Heart left ventricle (tissue), 13 donors: ENCODE data around the gene RPGRIP1L.

ENCODE experiments used
- POLR2A ChIP-seq, 2 donors: fragments of 450-650 bp; IDR thresholded peaks; one replicate each; pipeline ENCODE4 v1.6.1; 2017; ENCODE audit warnings: antibody characterized with exemption in 2 of 2, mild to moderate bottlenecking in 2 of 2, moderate library complexity in 2 of 2
- TF ChIP-seq, protein P1 (sequence below), 12 donors: fragments of 200-600 bp; sonication (generic) in 4 of 12; IDR thresholded peaks; one replicate each; pipeline versions ENCODE4 v1.5.0 to v1.8.0; 2018 to 2022; ENCODE audit warnings: antibody characterized with exemption in 12 of 12, mild to moderate bottlenecking in 5 of 12
- donor health status: ischemic (EF 13 %, LVEDD 7.1; RV severe dilation, severe dysfunction).
- donor health status: DM: no; HTN: yes; CAD: no.
- donor health status: DM: no; HTN: no; CAD: no.
- donor health status: ischemic (EF 25% LVEDD 6.9; RV normal size, moderate dysfunction).
- donor health status: ischemic (EF 25% LVEDD 5.7; RV mildly dilated, moderate dysfunction).
- donor health status: ischemic (EF 35%, LVEDD 5.7; RV mildly dilated, moderate dysfunction).
- donor health status: nonischemic (EF 11% LVEDD 7.7; RV severe dilation, severe dysfunction).
- donor health status: DM: yes; HTN: yes; CAD: no.
- donor health status: PGD.
- donor health status: ischemic (EF 29% LVEDD 5.4; RV normal size, mild dysfunction).
- donor health status: nonischemic (EF 23%, LVEDD 6.1; RV moderate dilation, normal function).

DNA sequence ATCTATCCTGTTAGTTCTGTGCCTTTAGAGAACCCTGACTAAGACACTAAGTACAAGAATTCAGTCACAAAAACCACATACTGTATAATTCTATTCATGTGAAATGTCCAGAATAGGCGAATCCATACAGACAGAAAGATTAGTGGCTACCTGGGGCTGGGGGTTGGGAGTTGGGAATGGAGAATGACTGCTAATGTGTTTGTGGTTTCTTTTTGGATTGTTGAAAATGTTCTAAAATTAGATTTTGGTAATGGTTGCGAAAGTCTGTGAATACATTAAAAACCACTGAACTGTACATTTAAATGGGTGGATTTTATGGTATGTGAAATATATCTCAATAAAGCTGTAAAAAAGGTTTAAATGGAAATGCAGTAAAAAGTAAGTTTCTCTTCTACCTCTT, 120.3 kb downstream of the RPGRIP1L start:
- TF ChIP-seq, protein P1, sequence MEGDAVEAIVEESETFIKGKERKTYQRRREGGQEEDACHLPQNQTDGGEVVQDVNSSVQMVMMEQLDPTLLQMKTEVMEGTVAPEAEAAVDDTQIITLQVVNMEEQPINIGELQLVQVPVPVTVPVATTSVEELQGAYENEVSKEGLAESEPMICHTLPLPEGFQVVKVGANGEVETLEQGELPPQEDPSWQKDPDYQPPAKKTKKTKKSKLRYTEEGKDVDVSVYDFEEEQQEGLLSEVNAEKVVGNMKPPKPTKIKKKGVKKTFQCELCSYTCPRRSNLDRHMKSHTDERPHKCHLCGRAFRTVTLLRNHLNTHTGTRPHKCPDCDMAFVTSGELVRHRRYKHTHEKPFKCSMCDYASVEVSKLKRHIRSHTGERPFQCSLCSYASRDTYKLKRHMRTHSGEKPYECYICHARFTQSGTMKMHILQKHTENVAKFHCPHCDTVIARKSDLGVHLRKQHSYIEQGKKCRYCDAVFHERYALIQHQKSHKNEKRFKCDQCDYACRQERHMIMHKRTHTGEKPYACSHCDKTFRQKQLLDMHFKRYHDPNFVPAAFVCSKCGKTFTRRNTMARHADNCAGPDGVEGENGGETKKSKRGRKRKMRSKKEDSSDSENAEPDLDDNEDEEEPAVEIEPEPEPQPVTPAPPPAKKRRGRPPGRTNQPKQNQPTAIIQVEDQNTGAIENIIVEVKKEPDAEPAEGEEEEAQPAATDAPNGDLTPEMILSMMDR (IDR thresholded peaks at IDR 0.05) = no peak
- no peak for TF ChIP-seq POLR2A (IDR thresholded peaks at IDR 0.05)
